SH-SY5Y (cell line): Measurements from ENCODE around the gene PDHX.

Source experiments
- GATA2 ChIP-seq: IDR thresholded peaks from 2 replicates; pipeline ENCODE4 v1.6.1; 2011; ENCODE audit warnings: mild to moderate bottlenecking, low read depth, low read length
- GATA3 ChIP-seq: IDR thresholded peaks from 2 replicates; pipeline ENCODE4 v1.6.1; 2011; ENCODE audit warnings: low read depth, mild to moderate bottlenecking, low read length, moderate library complexity

PDHX gene

GRCh38 chr11:35009944-35010342 is 93.5 kb downstream of the PDHX start:
- TF ChIP-seq GATA2 (no peak), GATA3 (no peak)

GRCh38 chr11:35010654-35011053 is 94.2 kb downstream of the PDHX start:
- TF ChIP-seq GATA3 (no peak), GATA2 (no peak)

DNA sequence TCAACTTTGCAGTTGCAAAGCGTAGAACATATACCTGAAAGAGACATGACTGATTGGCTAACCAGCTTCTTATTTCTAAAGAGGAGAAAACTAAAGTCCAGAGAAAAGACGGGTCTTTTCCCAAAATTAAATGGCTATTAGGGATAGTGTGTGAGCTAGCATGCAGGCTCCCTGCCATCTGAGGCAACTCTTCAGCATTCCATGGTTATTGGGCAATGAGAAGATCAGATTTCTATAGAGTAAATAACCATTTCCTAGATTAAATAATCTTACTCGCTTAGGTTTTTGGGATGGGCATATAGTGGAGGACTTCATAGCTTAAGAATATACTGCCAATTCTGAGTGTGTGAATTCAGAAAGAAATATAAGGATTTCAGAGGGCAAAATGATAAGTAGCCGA is 95.0 kb downstream of the PDHX start:
- TF ChIP-seq GATA2 (no peak), GATA3 (no peak)

DNA sequence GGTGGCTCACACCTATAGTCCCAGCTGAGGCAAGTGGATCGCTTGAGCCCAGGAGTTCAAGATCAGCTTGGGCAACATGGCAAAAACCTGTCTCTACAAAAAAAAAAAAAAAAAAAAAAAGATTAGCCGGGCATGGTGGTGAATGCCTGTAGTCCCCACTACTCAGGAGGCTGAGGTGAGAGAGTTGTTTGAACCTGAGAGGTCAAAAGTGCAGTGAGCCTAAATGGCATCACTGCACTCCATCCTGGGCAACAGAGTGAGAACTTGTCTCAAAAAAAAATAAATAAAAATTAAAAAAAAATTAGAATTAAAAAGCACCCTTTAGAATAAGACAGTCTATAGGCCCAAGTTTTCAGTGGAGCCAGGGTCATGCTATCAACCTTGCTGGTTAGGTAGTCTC is 95.5 kb downstream of the PDHX start:
- TF ChIP-seq GATA3: no peak
- no peak for TF ChIP-seq GATA2

DNA sequence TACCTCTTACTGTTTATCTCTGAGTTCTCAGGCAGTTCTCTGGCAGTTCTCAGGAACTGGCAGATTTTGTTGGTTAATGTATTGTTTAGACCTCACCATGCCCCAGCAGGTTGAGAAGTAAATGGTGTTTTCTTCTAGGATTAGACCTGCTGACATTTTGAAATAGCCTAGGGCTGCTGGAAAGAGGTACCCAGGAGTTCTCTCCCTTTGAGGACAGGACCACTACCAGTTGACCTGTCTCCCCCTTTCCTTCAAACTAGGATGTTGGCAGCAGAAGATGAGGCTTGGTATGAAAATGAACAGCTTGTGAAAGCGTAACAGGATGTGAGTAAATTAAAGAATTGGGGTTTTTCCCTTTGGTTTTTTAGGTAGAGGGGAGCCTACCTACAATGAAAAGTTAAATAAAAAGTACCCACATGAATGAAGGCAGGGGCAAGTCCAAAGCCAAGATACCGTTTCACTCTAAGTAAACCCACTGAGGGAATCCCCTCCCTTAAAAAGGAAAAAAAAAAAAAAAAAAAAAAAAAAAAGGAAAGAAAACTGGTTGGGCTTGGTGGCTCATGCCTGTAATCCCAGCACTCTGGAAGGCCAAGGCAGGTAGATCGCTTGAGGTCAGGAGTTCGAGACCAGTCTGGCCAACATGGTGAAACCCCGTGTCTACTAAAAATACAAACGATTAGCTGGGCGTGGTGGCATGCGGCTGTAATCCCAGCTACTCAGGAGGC is 96.2 kb downstream of the PDHX start:
- TF ChIP-seq GATA3 (no peak), GATA2 (no peak)

DNA sequence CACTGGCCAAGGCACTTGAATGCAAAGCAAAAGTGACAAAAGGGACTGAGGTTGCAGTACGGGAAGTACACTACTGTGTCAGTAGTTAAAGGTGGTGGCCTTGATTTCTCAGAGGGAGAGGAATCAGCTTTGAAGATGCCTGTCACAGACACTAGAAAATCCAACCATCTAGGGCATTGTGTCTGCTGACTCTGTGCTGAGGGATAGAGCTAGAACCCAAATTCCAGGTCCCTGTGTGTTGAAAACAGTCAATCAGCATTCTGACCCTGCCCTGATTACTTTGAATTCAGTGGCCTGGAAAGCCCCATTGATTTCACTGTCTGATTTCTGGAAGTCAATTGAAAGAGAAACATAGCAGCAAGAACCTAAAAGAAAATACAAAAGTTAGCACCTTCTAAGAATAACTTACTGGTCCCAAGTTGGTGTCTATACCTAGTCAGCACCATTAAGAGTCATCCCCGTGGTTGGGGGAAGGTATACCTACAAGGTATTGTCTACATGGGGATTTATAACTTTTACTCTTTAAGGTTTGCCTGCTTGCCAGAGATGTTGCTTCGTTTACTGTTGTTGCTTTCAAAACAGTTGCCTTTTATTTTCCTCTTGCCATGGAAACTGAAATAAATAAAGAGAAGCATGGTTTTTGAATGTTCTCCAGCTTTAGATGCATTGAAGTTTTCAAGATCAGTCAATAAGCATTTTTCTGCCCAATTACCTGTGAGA is 97.3 kb downstream of the PDHX start:
- TF ChIP-seq GATA2 (no peak), GATA3 (no peak)

DNA sequence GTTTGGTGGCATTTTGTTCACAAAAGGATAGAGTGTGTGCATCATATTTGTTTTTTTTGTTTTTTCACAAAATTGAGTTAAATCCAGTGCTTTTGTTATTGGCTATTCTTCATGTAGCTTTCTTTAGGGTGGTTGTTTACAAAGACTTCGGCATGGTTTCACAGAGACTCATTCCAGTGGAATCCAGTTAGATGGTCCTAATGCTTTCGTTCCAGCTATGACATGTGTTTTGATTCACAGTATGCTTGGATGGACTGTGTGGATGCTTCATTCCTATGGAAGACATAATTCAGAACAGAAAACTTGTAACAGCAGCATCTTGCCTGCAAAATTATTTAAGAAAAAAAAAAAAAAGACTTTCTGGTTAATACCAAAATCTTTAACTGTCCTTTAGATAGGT is 97.9 kb downstream of the PDHX start:
- no peak for TF ChIP-seq GATA3
- TF ChIP-seq GATA2: no peak

DNA sequence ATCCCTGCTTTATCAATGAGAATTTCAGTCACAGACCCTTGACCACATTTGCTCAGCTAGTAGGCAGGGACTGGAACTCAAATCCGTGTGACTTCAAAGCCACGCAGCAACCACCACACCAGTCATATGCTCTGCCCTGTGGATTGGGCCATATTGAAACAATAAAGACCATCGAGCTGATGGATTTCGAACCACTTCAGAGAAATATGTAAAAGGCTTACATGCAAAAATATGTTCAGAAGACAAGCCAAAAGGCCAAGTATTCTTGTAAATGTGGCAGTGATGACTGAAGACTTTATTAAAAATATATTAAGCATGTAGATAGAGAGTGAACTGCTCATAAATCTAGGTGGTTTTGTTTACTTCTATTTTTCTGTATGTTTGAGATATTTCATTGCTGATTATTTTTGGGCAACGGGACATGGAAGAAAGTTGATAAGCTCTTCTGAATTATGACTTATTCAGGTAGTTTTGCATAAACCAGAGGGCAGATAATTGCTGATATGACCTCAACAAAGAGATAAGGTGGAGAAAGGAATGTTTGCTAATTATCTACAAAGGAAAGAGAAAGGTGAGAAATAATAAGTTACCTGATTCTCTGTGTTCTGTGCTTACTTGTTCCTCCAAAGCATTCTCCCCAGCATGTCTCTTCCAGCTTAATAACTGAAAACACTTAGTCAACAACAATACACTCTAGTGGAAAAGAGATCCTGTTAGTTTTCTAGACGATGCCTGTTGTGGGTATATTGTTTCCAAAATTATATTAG is 99.4 kb downstream of the PDHX start:
- TF ChIP-seq GATA2: no peak
- TF ChIP-seq GATA3: no peak

DNA sequence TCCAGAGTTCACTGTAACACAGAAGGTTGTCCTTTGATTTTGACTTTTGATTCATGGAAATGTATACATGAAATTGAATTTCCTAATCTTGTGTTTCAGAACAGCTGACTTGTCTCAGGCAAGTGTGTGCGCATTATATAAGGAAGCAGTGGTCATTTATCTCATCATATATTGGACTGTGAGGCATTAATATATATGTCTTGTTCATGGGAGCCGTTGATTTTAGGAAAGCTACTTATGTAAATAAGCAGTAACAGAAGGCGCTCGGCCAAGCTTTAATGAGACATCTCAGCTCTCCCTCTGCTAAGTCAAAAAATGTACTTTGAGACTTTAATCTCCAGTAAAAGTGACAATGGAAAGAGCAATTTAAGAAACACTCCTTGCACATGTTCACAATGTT is 100.5 kb downstream of the PDHX start:
- no peak for TF ChIP-seq GATA3
- TF ChIP-seq GATA2: no peak

DNA sequence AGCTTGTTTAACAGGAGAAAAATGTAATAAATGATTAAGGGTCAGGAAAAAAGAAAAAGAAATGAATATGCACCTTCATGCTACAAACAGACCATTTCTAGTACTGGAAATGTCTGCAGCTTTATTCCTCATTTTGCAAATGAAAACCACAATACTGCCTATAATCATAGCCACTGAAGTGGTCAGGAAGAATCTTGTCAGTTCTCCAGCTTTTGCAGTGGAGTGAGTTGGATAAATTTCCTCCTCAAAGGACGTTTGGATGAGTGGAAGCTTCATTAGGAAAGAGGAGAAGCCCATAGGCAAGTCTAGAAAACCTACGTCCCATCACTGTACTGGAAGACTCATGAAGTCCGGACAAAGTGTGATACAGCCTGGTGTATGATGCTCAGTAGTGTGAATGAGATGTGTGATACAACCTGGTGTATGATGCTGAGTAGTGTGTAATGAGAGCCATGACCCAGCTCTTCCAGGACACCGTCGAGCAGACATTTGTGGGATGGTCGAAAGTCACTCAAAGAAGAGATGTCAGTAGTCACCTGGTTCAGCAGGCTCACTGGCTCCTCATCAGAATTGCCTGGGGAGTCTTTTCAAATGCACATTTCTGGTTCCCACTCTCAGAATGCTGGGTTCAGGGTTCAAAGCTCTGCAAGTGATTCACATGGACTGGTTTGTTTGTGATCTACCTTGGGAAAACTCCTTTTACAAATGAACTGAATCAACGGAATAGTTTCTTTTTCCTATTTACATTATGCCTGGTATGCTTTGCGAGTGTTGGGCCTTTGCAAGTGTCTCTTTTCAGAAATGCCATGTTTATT is 101.3 kb downstream of the PDHX start:
- TF ChIP-seq GATA2 (no peak), GATA3 (no peak)

DNA sequence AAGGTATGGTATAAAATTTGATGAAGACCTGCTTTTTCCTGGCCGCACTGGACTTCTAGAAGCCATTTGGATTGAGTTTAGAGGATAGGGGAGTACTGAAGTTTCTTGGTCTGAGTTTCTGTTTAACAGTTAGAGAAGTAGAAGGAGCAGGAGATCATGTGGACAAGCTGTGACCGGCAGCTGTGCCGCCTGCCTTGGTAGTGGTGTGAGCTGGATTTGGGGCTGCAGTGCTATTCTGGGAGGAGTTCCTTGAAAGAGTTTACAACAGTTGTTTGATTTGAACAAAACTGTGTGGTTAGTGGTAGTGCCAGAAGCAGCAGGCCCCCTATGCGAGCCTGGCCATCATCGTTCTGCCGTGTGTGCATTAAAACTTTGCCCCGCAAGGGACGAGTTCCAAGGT is 105.2 kb downstream of the PDHX start:
- TF ChIP-seq GATA2 (no peak), GATA3 (no peak)

- TF ChIP-seq GATA2 (no peak), GATA3 (no peak)
These were observed 113.7 kb downstream of the PDHX start for GRCh38 chr11:35029979-35030682.

DNA sequence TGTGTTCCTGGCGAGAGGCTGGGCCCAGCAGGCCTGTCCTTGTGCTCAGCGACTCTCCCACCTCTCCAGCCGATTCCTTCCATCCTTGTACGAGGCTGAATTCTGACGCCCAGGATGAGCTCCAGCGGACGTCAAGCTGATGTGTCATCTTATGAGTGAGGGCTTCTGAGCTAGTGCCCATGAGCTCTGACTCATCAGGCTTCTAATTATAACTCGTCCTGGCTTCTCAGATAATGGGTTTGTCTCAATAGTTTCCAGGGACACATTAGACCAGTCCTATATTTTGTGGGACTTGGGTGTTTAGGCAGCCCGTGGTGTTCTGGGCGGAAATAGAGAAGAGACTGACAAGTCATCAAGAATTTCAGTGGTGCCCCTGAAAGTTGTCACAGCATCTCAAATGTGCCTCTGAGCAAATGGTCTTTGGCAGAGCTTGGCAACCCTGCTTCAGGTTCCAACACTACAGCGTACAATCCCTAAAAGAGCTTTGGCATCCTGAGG is 114.3 kb downstream of the PDHX start:
- no peak for TF ChIP-seq GATA3

- TF ChIP-seq GATA2: no peak
- TF ChIP-seq GATA3: no peak
These were observed 114.9 kb downstream of the PDHX start for GRCh38 chr11:35031346-35031745.
